Measurements from ENCODE around the gene PKN1.

Gene PKN1

GRCh38 chr19:14467816-14468215, 34.7 kb downstream of the PKN1 start:
- Histone ChIP-seq H3K36me3 (replicated peaks; ENCODE audit: low read depth, low read length) (peaks cover 62% of the 10 kb centered on the region), H3K27me3 (ENCODE audit: low read depth, low read length) (no peaks in the 10 kb centered on the region), H3K4me2 (ENCODE audit: low read length) (no peak overlapping the region), H4K20me1 (ENCODE audit: insufficient read depth, low read length) (0 out of 2 replicates have a peak, but pooled peaks cover 3% of the 10 kb centered on the region), H3K79me2 (ENCODE audit: low read length) (no peaks in the 10 kb centered on the region), H3K9me3 (ENCODE audit: insufficient read depth, low read length) (no peaks in the 10 kb centered on the region), H3K27ac (ENCODE audit: low read length) (no peak overlapping the region), H2AFZ (ENCODE audit: low read depth, low read length) (no peak overlapping the region), H3K4me3 (ENCODE audit: low read length) (no peak overlapping the region), H3K4me1 (ENCODE audit: low read length) (no peaks in the 10 kb centered on the region), H3K9ac (ENCODE audit: low read length) (no peak overlapping the region)
- TF ChIP-seq CTCF (IDR thresholded peaks at IDR 0.05; ENCODE audit: low read depth, low read length) (no peak), EZH2phosphoT487 (IDR thresholded peaks at IDR 0.05; ENCODE audit: low read depth) (no peak)

- no peak overlapping the region for H2AFZ ChIP-seq (ENCODE audit: low read depth, low read length)
- 0 out of 2 replicates have a peak, but pooled peaks cover 3% of the 10 kb centered on the region for H4K20me1 ChIP-seq (ENCODE audit: insufficient read depth, low read length)
- H3K9ac ChIP-seq (ENCODE audit: low read length) = no peak overlapping the region
- no peak overlapping the region for H3K27ac ChIP-seq (ENCODE audit: low read length)
- peaks cover 46% of the 10 kb centered on the region for H3K36me3 ChIP-seq (replicated peaks; ENCODE audit: low read depth, low read length)
- no peak for TF ChIP-seq EZH2phosphoT487 (IDR thresholded peaks at IDR 0.05; ENCODE audit: low read depth)
- TF ChIP-seq CTCF (IDR thresholded peaks at IDR 0.05; ENCODE audit: low read depth, low read length) = no peak
- H3K4me2 ChIP-seq (ENCODE audit: low read length) = no peak overlapping the region
- H3K9me3 ChIP-seq (ENCODE audit: insufficient read depth, low read length) = no peaks in the 10 kb centered on the region
- no peaks in the 10 kb centered on the region for H3K27me3 ChIP-seq (ENCODE audit: low read depth, low read length)
- no peak overlapping the region for H3K4me3 ChIP-seq (ENCODE audit: low read length)
- no peaks in the 10 kb centered on the region for H3K4me1 ChIP-seq (ENCODE audit: low read length)
- no peaks in the 10 kb centered on the region for H3K79me2 ChIP-seq (ENCODE audit: low read length)
Measured at GRCh38 chr19:14470031-14470876, 37.1 kb downstream of the PKN1 start.

- Histone ChIP-seq H3K4me3 (ENCODE audit: low read length) (no peak overlapping the region), H3K27me3 (ENCODE audit: low read depth, low read length) (no peaks in the 10 kb centered on the region), H3K9me3 (ENCODE audit: insufficient read depth, low read length) (no peaks in the 10 kb centered on the region), H3K36me3 (replicated peaks; ENCODE audit: low read depth, low read length) (peaks cover 39% of the 10 kb centered on the region), H2AFZ (ENCODE audit: low read depth, low read length) (no peak overlapping the region), H4K20me1 (ENCODE audit: insufficient read depth, low read length) (0 out of 2 replicates have a peak, but pooled peaks cover 3% of the 10 kb centered on the region), H3K9ac (ENCODE audit: low read length) (no peak overlapping the region), H3K79me2 (ENCODE audit: low read length) (no peaks in the 10 kb centered on the region), H3K4me1 (ENCODE audit: low read length) (peaks cover 11% of the 10 kb centered on the region), H3K27ac (ENCODE audit: low read length) (no peak overlapping the region), H3K4me2 (ENCODE audit: low read length) (no peak overlapping the region)
- no peak for TF ChIP-seq CTCF (IDR thresholded peaks at IDR 0.05; ENCODE audit: low read depth, low read length)
- no peak for TF ChIP-seq EZH2phosphoT487 (IDR thresholded peaks at IDR 0.05; ENCODE audit: low read depth)
Measured at GRCh38 chr19:14471436-14472187, 38.5 kb downstream of the PKN1 start.
